Measurements from ENCODE around the gene CAMK2A.

- TF ChIP-seq CTCF (IDR thresholded peaks at IDR 0.05) (no peak), POLR2A (IDR thresholded peaks at IDR 0.05) (no peak)
Measured at GRCh38 chr5:150309101-150309885, 19.7 kb upstream of the CAMK2A start.

All from Peyer's patch (tissue), 4 donors.